T-helper 2 cell treated with Interferon-gamma antibody and Interleukin-4, amounts not matched to agents 5 μg/mL and 100 μg/mL, for 36 hours (primary cell): ENCODE results near the gene ASB10.

Source experiments
- DNase-seq: peaks from one replicate; pipeline ENCODE4 v3.0.0; 2021; ENCODE audit warnings: low spot score
- H3K27ac Mint-ChIP-seq: one replicate; pipeline ENCODE4 v1.8.0; 2021; ENCODE audit warnings: mild to moderate bottlenecking, mixed read lengths
- H3K27me3 Mint-ChIP-seq: one replicate; pipeline ENCODE4 v1.8.0; 2021; ENCODE audit warnings: low read depth, mixed read lengths
- H3K36me3 Mint-ChIP-seq: one replicate; pipeline ENCODE4 v1.8.0; 2021; ENCODE audit warnings: low read depth, mixed read lengths
- H3K4me1 Mint-ChIP-seq: one replicate; pipeline ENCODE4 v1.8.0; 2021; ENCODE audit warnings: low read depth, mixed read lengths
- H3K4me3 Mint-ChIP-seq: one replicate; pipeline ENCODE4 v1.8.0; 2022; ENCODE audit warnings: mild to moderate bottlenecking, moderate library complexity, mixed read lengths
- H3K9me3 Mint-ChIP-seq: one replicate; pipeline ENCODE4 v1.8.0; 2021; ENCODE audit warnings: mixed read lengths

Gene ASB10

DNA sequence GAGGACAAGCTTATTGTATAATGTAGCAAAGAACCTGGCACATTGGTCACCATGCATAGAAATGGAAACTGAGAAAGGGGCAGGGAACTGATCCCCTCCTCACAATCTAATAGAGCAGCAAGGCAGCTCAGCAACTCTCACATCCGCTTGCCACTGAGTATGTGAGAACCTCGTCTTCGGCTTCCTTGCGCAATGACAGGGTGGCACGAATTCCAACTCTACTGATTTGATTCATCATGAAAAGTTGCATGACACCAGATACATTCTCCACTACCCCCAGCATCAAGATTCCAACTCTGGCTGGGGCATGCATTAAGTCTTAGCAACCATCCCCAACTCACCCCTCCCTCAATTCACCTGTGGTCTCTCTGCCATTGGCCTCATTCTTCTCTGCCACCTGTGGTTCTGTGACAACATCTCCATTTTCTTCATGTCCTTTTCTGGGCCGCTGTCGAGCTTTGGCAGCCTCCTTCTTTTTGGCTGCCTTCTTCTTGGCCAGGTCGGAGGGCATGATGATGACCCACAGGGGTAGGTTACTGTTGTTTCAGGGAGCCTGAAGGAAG lies 39.0 kb upstream of the ASB10 start:
- H3K27me3 Mint-ChIP-seq: peaks cover 4% of the 10 kb centered on the region
- peak overlapping the region; percentile 96 for H3K4me3 Mint-ChIP-seq
- peaks cover 27% of the 10 kb centered on the region for H3K36me3 Mint-ChIP-seq
- H3K27ac Mint-ChIP-seq: peak overlapping the region; percentile 96
- H3K9me3 Mint-ChIP-seq: no peaks in the 10 kb centered on the region
- peaks cover 18% of the 10 kb centered on the region for H3K4me1 Mint-ChIP-seq
- DNase-seq: no peak

DNA sequence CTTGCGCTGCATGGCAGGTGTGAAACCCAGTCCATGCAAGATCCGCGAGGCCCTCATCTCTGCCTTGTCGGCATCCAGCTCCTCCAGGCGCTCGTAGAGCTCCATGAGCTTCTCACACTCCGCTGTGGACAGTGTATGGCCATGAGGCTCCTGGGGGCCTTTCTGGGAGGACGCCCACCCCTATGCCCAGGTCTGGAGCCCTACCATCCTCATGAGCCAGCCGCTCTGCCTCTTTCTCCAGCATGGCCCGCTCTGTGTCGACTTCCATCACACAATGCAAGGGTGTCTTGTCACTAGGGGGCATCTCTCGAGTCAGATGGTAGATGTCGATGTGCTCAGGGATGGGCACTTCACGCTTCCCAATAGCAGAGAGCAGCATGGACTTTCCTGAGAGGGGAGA lies 36.7 kb upstream of the ASB10 start:
- no peak for DNase-seq
- Mint-ChIP-seq H3K4me1 (peaks cover 18% of the 10 kb centered on the region), H3K36me3 (peaks cover 35% of the 10 kb centered on the region), H3K4me3 (no peak overlapping the region), H3K27ac (no peak overlapping the region), H3K9me3 (no peaks in the 10 kb centered on the region), H3K27me3 (no peaks in the 10 kb centered on the region)

- Mint-ChIP-seq H3K27ac (no peak overlapping the region), H3K4me1 (no peaks in the 10 kb centered on the region), H3K4me3 (no peak overlapping the region), H3K36me3 (peaks cover 44% of the 10 kb centered on the region), H3K27me3 (no peaks in the 10 kb centered on the region), H3K9me3 (no peaks in the 10 kb centered on the region)
- DNase-seq: no peak
These were observed 31.1 kb upstream of the ASB10 start for GRCh38 chr7:151218170-151218569.

DNA sequence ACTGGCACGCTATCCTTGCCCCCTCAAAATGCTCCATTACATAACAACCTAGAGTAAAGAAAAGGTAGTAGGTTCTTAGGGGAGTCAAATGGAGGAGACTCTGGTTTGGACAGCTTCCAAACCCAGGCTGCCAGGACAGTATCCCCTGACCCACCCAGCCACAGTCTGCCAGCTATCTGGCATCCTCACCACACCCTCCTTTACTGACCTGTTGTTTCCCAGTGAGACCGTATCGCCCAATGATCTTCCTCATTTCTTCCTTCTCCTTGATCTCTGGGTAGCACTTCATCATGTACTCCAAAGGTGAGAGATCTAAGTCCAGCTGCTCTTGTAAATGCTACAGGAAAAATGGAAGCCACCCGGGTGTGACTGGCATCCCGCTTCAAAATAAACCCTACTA lies 28.3 kb upstream of the ASB10 start:
- Mint-ChIP-seq H3K27ac (no peak overlapping the region), H3K27me3 (no peaks in the 10 kb centered on the region), H3K4me1 (no peaks in the 10 kb centered on the region), H3K36me3 (peaks cover 42% of the 10 kb centered on the region), H3K4me3 (no peak overlapping the region), H3K9me3 (no peaks in the 10 kb centered on the region)
- DNase-seq: no peak

DNA sequence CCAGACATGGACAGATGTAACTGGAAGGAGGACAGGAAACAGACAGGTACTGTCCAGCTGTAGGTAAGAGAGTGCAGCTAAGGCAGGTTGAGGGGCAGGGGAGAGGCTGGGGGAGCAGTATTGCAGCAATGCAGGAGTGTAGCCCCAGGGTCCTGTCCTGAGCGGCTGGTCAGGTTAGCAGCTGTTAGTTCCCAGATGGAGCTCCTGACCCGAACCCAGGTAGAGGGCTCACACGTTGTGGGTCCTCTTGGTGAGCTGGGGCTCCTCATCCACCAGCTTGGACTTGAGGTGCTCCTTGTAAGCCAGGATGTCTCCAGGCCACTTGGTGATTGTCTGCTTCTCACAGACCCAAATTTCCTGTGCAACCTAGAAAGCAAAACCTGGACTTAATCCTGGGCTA lies 26.8 kb upstream of the ASB10 start:
- H3K4me3 Mint-ChIP-seq: no peak overlapping the region
- no peak overlapping the region for H3K27ac Mint-ChIP-seq
- no peaks in the 10 kb centered on the region for H3K9me3 Mint-ChIP-seq
- no peak for DNase-seq
- H3K27me3 Mint-ChIP-seq: no peaks in the 10 kb centered on the region
- H3K4me1 Mint-ChIP-seq: no peaks in the 10 kb centered on the region
- H3K36me3 Mint-ChIP-seq: peaks cover 37% of the 10 kb centered on the region

GRCh38 chr7:151212626-151213025 lies 25.6 kb upstream of the ASB10 start:
- Mint-ChIP-seq H3K4me1 (peaks cover 8% of the 10 kb centered on the region), H3K4me3 (no peak overlapping the region), H3K27ac (no peak overlapping the region), H3K27me3 (no peaks in the 10 kb centered on the region), H3K9me3 (no peaks in the 10 kb centered on the region), H3K36me3 (peaks cover 25% of the 10 kb centered on the region)
- DNase-seq: no peak

GRCh38 chr7:151211155-151211772 lies 24.2 kb upstream of the ASB10 start:
- Mint-ChIP-seq H3K36me3 (peaks cover 22% of the 10 kb centered on the region), H3K4me1 (peaks cover 20% of the 10 kb centered on the region), H3K9me3 (no peaks in the 10 kb centered on the region), H3K27me3 (peaks cover 2% of the 10 kb centered on the region), H3K4me3 (no peak overlapping the region), H3K27ac (no peak overlapping the region)
- DNase-seq: no peak

GRCh38 chr7:151210087-151210854 lies 23.2 kb upstream of the ASB10 start, which contains the start of gene H2BK1:
Gene H2BK1, minus strand, starts transcription at chr7:151210488. Its CDS starts 170 bp downstream, at chr7:151210318.
- Mint-ChIP-seq H3K4me3 (no peak within 1 kb of the TSS), H3K9me3 (no peaks in the 10 kb centered on the region), H3K27ac (peak within 1 kb of the TSS; percentile 41)

GRCh38 chr7:151209588-151209987 lies 22.5 kb upstream of the ASB10 start:
- no peak overlapping the region for H3K4me3 Mint-ChIP-seq
- H3K27me3 Mint-ChIP-seq: peaks cover 4% of the 10 kb centered on the region
- H3K36me3 Mint-ChIP-seq: peaks cover 13% of the 10 kb centered on the region
- DNase-seq: no peak
- no peaks in the 10 kb centered on the region for H3K9me3 Mint-ChIP-seq
- H3K27ac Mint-ChIP-seq: no peak overlapping the region
- H3K4me1 Mint-ChIP-seq: peaks cover 23% of the 10 kb centered on the region

More at GRCh38 chr7:151210087-151210854, 23.2 kb upstream of the ASB10 start, which contains the start of gene H2BK1:
- DNase-seq: no peak
- Mint-ChIP-seq H3K36me3 (peaks cover 18% of the 10 kb centered on the region), H3K27me3 (peaks cover 4% of the 10 kb centered on the region), H3K4me1 (peaks cover 23% of the 10 kb centered on the region)

GRCh38 chr7:151208253-151208862 lies 21.3 kb upstream of the ASB10 start:
- no peak overlapping the region for H3K4me3 Mint-ChIP-seq

GRCh38 chr7:151207804-151208203 lies 20.8 kb upstream of the ASB10 start:
- peaks cover 23% of the 10 kb centered on the region for H3K4me1 Mint-ChIP-seq
- peak overlapping the region; percentile 73 for H3K4me3 Mint-ChIP-seq
- H3K9me3 Mint-ChIP-seq: no peaks in the 10 kb centered on the region
- no peak for DNase-seq
- H3K27me3 Mint-ChIP-seq: peaks cover 4% of the 10 kb centered on the region
- H3K27ac Mint-ChIP-seq: peak overlapping the region; percentile 66
- H3K36me3 Mint-ChIP-seq: peaks cover 5% of the 10 kb centered on the region

More at GRCh38 chr7:151208253-151208862, 21.3 kb upstream of the ASB10 start:
- Mint-ChIP-seq H3K9me3 (no peaks in the 10 kb centered on the region), H3K27me3 (peaks cover 4% of the 10 kb centered on the region), H3K27ac (peak overlapping the region; percentile 38), H3K4me1 (peaks cover 23% of the 10 kb centered on the region), H3K36me3 (peaks cover 8% of the 10 kb centered on the region)
- DNase-seq: no peak

GRCh38 chr7:151207315-151207714 lies 20.3 kb upstream of the ASB10 start:
- H3K27me3 Mint-ChIP-seq: peaks cover 4% of the 10 kb centered on the region
- H3K4me3 Mint-ChIP-seq: peak overlapping the region; percentile 73
- peaks cover 5% of the 10 kb centered on the region for H3K36me3 Mint-ChIP-seq
- H3K9me3 Mint-ChIP-seq: no peaks in the 10 kb centered on the region
- no peak for DNase-seq
- H3K4me1 Mint-ChIP-seq: peaks cover 23% of the 10 kb centered on the region
- peak overlapping the region; percentile 66 for H3K27ac Mint-ChIP-seq

DNA sequence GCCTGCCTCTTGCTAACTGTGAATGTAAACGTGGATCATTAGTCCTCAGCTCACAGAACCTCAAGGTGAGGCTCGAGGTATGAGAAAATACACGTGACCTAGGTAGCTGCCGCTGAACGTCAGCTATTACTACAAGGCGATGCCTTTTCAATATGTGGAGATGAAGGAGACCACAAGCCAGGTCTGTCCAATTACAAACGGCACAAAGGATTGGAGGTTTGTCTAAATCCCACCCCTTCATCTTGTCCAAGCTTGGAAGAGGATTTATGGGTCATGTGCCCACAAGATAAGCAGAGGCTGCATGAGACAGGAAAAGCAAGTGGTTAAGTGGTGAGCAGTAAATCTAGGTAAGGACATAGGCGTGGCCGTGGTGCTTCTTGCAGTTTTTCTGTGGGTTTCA lies 19.9 kb upstream of the ASB10 start:
- Mint-ChIP-seq H3K9me3 (no peaks in the 10 kb centered on the region), H3K4me1 (peaks cover 23% of the 10 kb centered on the region), H3K4me3 (peak overlapping the region; percentile 73), H3K36me3 (peaks cover 5% of the 10 kb centered on the region), H3K27ac (peak overlapping the region; percentile 66), H3K27me3 (peaks cover 4% of the 10 kb centered on the region)
- no peak for DNase-seq

DNA sequence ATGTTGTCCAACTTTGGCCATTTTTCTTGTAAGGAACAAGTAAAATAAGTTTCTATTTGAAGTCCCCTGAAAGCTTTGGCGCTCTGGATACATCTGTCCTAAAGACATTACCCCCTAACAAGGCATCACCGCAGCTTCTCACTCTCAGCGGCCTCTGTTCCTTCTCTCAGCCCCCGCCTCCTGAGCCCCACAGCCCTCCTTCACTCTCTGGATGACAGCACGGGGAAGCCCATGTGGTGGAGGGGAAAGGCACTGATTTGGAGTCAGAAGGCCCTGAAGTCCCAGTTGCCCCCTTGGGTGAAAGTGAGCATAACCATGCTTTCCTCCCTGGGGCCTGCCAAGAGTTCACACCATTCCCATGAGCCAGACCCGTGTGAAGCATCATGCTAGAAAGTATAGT lies 18.7 kb upstream of the ASB10 start:
- Mint-ChIP-seq H3K27ac (peak overlapping the region; percentile 18), H3K9me3 (no peaks in the 10 kb centered on the region), H3K4me3 (peak overlapping the region; percentile 27), H3K4me1 (peaks cover 23% of the 10 kb centered on the region), H3K27me3 (peaks cover 4% of the 10 kb centered on the region), H3K36me3 (peaks cover 3% of the 10 kb centered on the region)
- no peak for DNase-seq
